ENCODE results near the gene LANCL1.

The LANCL1 gene

GRCh38 chr2:210519594-210519993 is 43.0 kb upstream of the LANCL1 start:
- no peak overlapping the region for H3K4me2 ChIP-seq
- H3K9ac ChIP-seq, result no peak overlapping the region
- no peaks in the 10 kb centered on the region; the same call in 1 of the 2 replicates for H3K36me3 ChIP-seq (ENCODE audit: insufficient read depth)
- H4K20me1 ChIP-seq (ENCODE audit: insufficient read depth), result no peaks in the 10 kb centered on the region
- TF ChIP-seq CTCF (conservative IDR thresholded peaks at IDR 0.05; ENCODE audit: low read depth, low read length), result no peak
- H2AFZ ChIP-seq (ENCODE audit: low read depth), result no peak overlapping the region
- H3K79me2 ChIP-seq (ENCODE audit: insufficient read depth, low read depth), result no peaks in the 10 kb centered on the region
- H3K4me1 ChIP-seq (ENCODE audit: low read depth, poor library complexity, severe bottlenecking), result no peaks in the 10 kb centered on the region
- no peak overlapping the region for H3K27ac ChIP-seq
- H3K4me3 ChIP-seq (IDR thresholded peaks at IDR 0.05; ENCODE audit: insufficient read depth, low read depth, low read length), result no peak overlapping the region
- H3K27me3 ChIP-seq (ENCODE audit: insufficient read depth, low read depth), result no peaks in the 10 kb centered on the region

- no peaks in the 10 kb centered on the region for H3K79me2 ChIP-seq (ENCODE audit: insufficient read depth, low read depth)
- no peak overlapping the region for H3K4me3 ChIP-seq (IDR thresholded peaks at IDR 0.05; ENCODE audit: insufficient read depth, low read depth, low read length)
- H3K9ac ChIP-seq, result no peak overlapping the region
- no peak overlapping the region for H3K27ac ChIP-seq
- H3K4me1 ChIP-seq (ENCODE audit: low read depth, poor library complexity, severe bottlenecking), result no peaks in the 10 kb centered on the region
- no peak for TF ChIP-seq CTCF (conservative IDR thresholded peaks at IDR 0.05; ENCODE audit: low read depth, low read length)
- H2AFZ ChIP-seq (ENCODE audit: low read depth), result no peak overlapping the region
- H4K20me1 ChIP-seq (ENCODE audit: insufficient read depth), result no peaks in the 10 kb centered on the region
- no peaks in the 10 kb centered on the region for H3K27me3 ChIP-seq (ENCODE audit: insufficient read depth, low read depth)
- H3K4me2 ChIP-seq, result no peak overlapping the region
- no peaks in the 10 kb centered on the region; the same call in 1 of the 2 replicates for H3K36me3 ChIP-seq (ENCODE audit: insufficient read depth)
Observed at GRCh38 chr2:210517264-210517663, 40.7 kb upstream of the LANCL1 start.

GRCh38 chr2:210515911-210516310 is 39.4 kb upstream of the LANCL1 start:
- H3K4me2 ChIP-seq, result no peak overlapping the region
- no peaks in the 10 kb centered on the region for H4K20me1 ChIP-seq (ENCODE audit: insufficient read depth)
- H3K4me1 ChIP-seq (ENCODE audit: low read depth, poor library complexity, severe bottlenecking), result no peaks in the 10 kb centered on the region
- H2AFZ ChIP-seq (ENCODE audit: low read depth), result no peak overlapping the region
- no peaks in the 10 kb centered on the region for H3K27me3 ChIP-seq (ENCODE audit: insufficient read depth, low read depth)
- H3K9ac ChIP-seq, result no peak overlapping the region
- TF ChIP-seq CTCF (conservative IDR thresholded peaks at IDR 0.05; ENCODE audit: low read depth, low read length), result no peak
- H3K27ac ChIP-seq, result no peak overlapping the region
- H3K36me3 ChIP-seq (ENCODE audit: insufficient read depth), result no peaks in the 10 kb centered on the region; the same call in 1 of the 2 replicates
- H3K79me2 ChIP-seq (ENCODE audit: insufficient read depth, low read depth), result no peaks in the 10 kb centered on the region
- no peak overlapping the region for H3K4me3 ChIP-seq (IDR thresholded peaks at IDR 0.05; ENCODE audit: insufficient read depth, low read depth, low read length)

- Histone ChIP-seq H3K36me3 (ENCODE audit: insufficient read depth) (no peaks in the 10 kb centered on the region), H3K4me2 (no peak overlapping the region), H3K9ac (no peak overlapping the region), H4K20me1 (ENCODE audit: insufficient read depth) (no peaks in the 10 kb centered on the region), H2AFZ (ENCODE audit: low read depth) (no peak overlapping the region), H3K79me2 (ENCODE audit: insufficient read depth, low read depth) (no peaks in the 10 kb centered on the region), H3K27me3 (ENCODE audit: insufficient read depth, low read depth) (no peaks in the 10 kb centered on the region), H3K4me3 (IDR thresholded peaks at IDR 0.05; ENCODE audit: insufficient read depth, low read depth, low read length) (no peak overlapping the region), H3K4me1 (ENCODE audit: low read depth, poor library complexity, severe bottlenecking) (no peaks in the 10 kb centered on the region), H3K27ac (no peak overlapping the region)
- TF ChIP-seq CTCF (conservative IDR thresholded peaks at IDR 0.05; ENCODE audit: low read depth, low read length), result no peak
Observed at GRCh38 chr2:210503725-210504191, 27.2 kb upstream of the LANCL1 start.
